ENCODE results near the gene SMAD6. TPM values are rescaled to one million over a fixed set of nuclear protein-coding genes. Genes with fewer than 3 reads are reported as not detected.

The SMAD6 gene
- total RNA-seq, 2 donors from 2014 or later = 14.0 to 25.4 TPM

GRCh38 chr15:66654361-66654738 lies 47.7 kb upstream of the SMAD6 start:
- ATAC-seq (no peak), DNase-seq (no peak)
- no peak overlapping the region for H3K27ac ChIP-seq
- no peaks in the 10 kb centered on the region for H3K9me3 ChIP-seq
- intact Hi-C loops (cut with DNase I) = no loop called here
- H3K4me3 ChIP-seq = no peak overlapping the region
- H3K4me1 ChIP-seq = peaks cover 17% of the 10 kb centered on the region
- H3K36me3 ChIP-seq (replicated peaks in 1 of 2; ENCODE audit: insufficient read depth in 1 of 2, low read depth in 2 of 2) = no peaks in the 10 kb centered on the region
- WGBS, 2 donors = 50 to 61% methylated on average over 3 to 11 of the region's 12 CpGs
- TF ChIP-seq POLR2A (IDR thresholded peaks at IDR 0.05) = no peak
- no peak for TF ChIP-seq CTCF (IDR thresholded peaks at IDR 0.05)
- no peaks in the 10 kb centered on the region for H3K27me3 ChIP-seq

DNA sequence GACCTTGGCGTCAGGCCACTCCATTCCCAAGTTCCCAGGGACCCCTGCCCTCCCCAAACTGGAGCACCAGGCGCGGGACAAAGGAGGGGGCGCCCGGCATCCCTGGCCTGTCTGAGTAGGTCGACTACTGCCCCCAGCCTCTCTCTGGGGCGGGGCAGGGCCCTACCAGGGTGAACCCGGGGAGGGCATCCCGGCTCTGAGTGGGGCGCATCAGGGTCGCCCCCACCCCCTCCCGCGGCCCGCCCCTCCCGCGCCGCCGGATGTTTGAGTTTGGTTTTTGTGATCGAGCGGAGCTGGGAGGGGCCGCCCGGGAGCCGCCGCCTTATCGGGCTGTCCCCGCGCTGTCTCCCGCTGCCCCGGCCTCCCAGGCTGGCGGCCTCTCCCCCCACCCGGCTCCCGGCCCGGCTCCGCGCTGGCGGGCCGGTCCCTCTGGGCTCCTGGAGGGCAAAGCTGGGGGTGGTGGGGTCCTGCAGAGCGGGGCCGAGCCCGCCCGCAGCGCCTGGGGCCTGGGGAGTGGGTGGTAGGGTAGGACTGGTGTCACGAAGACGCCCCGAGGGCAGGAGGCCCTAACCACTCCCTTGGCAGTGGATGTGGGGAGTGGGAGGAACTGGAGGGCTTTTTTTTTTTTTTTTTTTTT lies 47.2 kb upstream of the SMAD6 start:
- intact Hi-C loops (cut with DNase I) = no loop called here
- H3K4me1 ChIP-seq = peaks cover 15% of the 10 kb centered on the region
- peak; percentile 33 for ATAC-seq
- no peak overlapping the region for H3K27ac ChIP-seq
- no peaks in the 10 kb centered on the region for H3K9me3 ChIP-seq
- no peak overlapping the region for H3K4me3 ChIP-seq
- no peak for DNase-seq
- TF ChIP-seq POLR2A (IDR thresholded peaks at IDR 0.05) (no peak), CTCF (IDR thresholded peaks at IDR 0.05) (no peak)
- no peaks in the 10 kb centered on the region for H3K27me3 ChIP-seq
- 31 to 60% methylated on average over 3 to 43 of the region's 45 CpGs for WGBS, 2 donors
- no peaks in the 10 kb centered on the region for H3K36me3 ChIP-seq (replicated peaks in 1 of 2; ENCODE audit: insufficient read depth in 1 of 2, low read depth in 2 of 2)

DNA sequence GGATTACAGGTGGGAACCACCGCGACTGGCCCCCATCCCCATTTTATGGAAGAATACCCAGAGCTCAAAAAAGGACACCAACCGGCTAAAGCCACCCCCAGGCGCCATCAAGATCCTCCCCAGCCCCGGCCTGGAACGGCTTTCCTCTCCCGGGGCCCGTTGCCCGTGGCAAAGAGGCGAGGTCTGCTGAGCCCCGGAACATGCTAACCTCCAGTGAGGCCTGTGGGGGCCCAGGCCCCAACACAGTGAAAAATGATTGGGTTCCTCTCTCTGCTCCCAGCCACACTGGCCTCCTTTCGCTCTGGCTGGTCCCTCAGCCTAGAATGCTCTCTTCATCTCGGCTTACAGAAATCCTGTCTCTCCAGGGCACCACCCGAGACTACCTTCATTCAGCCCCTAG lies 46.5 kb upstream of the SMAD6 start:
- no peaks in the 10 kb centered on the region for H3K9me3 ChIP-seq
- peaks cover 15% of the 10 kb centered on the region for H3K4me1 ChIP-seq
- no peaks in the 10 kb centered on the region for H3K27me3 ChIP-seq
- DNase-seq (no peak), ATAC-seq (no peak)
- H3K36me3 ChIP-seq (replicated peaks in 1 of 2; ENCODE audit: insufficient read depth in 1 of 2, low read depth in 2 of 2) = no peaks in the 10 kb centered on the region
- intact Hi-C loops (cut with DNase I) = no loop called here
- TF ChIP-seq POLR2A (IDR thresholded peaks at IDR 0.05) = no peak
- no peak for TF ChIP-seq CTCF (IDR thresholded peaks at IDR 0.05)
- no peak overlapping the region for H3K27ac ChIP-seq
- H3K4me3 ChIP-seq = no peak overlapping the region
- WGBS, 2 donors = 90 to 91% methylated on average over 5 to 14 of the region's 14 CpGs

GRCh38 chr15:66655997-66656396 lies 46.0 kb upstream of the SMAD6 start:
- intact Hi-C loops (cut with DNase I) = no loop called here
- Histone ChIP-seq H3K27me3 (no peaks in the 10 kb centered on the region), H3K27ac (no peak overlapping the region), H3K9me3 (no peaks in the 10 kb centered on the region), H3K4me3 (no peak overlapping the region), H3K4me1 (peaks cover 15% of the 10 kb centered on the region), H3K36me3 (replicated peaks in 1 of 2; ENCODE audit: insufficient read depth in 1 of 2, low read depth in 2 of 2) (no peaks in the 10 kb centered on the region)
- no peak for TF ChIP-seq CTCF (IDR thresholded peaks at IDR 0.05)
- no peak for TF ChIP-seq POLR2A (IDR thresholded peaks at IDR 0.05)
- DNase-seq (no peak), ATAC-seq (no peak)
- 87 to 100% methylated on average over 2 of the region's 2 CpGs for WGBS, 2 donors

Data from body of pancreas (tissue), 4 donors.